ENCODE results near the gene BCL2L2.

GRCh38 chr14:23316300-23316699 lies 9.7 kb downstream of the BCL2L2 start:
- no peak for TF ChIP-seq CTCF (IDR thresholded peaks at IDR 0.05; ENCODE audit: insufficient read depth, low read length, poor library complexity, severe bottlenecking)
- TF ChIP-seq EZH2phosphoT487 (conservative IDR thresholded peaks at IDR 0.05; ENCODE audit: low read length): no peak
